Uterus (tissue), 2 donors: Measurements from ENCODE around the gene SIRT2.

Experiments used
- POLR2A ChIP-seq, 2 donors: fragments of 450-650 bp; IDR thresholded peaks; one replicate each; pipeline ENCODE4 v1.6.1; 2016; ENCODE audit warnings: antibody characterized with exemption in 2 of 2, mild to moderate bottlenecking in 1 of 2, moderate library complexity in 1 of 2
- TF ChIP-seq, protein P1 (sequence below), 4 experiments: fragments of 200-600 bp in 2 of 4; fragments of 450-650 bp in 2 of 4; sonication (generic) in 2 of 4; IDR thresholded peaks; one replicate each; pipeline ENCODE4 v1.5.1; 2016 to 2019; ENCODE audit warnings: antibody characterized with exemption in 4 of 4, mild to moderate bottlenecking in 2 of 4, moderate library complexity in 1 of 4

GRCh38 chr19:38853214-38853613 lies 46.2 kb downstream of the SIRT2 start:
- TF ChIP-seq, protein P1, sequence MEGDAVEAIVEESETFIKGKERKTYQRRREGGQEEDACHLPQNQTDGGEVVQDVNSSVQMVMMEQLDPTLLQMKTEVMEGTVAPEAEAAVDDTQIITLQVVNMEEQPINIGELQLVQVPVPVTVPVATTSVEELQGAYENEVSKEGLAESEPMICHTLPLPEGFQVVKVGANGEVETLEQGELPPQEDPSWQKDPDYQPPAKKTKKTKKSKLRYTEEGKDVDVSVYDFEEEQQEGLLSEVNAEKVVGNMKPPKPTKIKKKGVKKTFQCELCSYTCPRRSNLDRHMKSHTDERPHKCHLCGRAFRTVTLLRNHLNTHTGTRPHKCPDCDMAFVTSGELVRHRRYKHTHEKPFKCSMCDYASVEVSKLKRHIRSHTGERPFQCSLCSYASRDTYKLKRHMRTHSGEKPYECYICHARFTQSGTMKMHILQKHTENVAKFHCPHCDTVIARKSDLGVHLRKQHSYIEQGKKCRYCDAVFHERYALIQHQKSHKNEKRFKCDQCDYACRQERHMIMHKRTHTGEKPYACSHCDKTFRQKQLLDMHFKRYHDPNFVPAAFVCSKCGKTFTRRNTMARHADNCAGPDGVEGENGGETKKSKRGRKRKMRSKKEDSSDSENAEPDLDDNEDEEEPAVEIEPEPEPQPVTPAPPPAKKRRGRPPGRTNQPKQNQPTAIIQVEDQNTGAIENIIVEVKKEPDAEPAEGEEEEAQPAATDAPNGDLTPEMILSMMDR (IDR thresholded peaks at IDR 0.05) = no peak
- no peak for TF ChIP-seq POLR2A (IDR thresholded peaks at IDR 0.05)
